Stimulated activated CD4-positive, alpha-beta T cell treated with anti-CD3 and anti-CD28 coated beads, Interleukin-2, amount 100 ng/mL, for 48 hours (primary cell): ENCODE data around the gene PLXNA2.
A peak's percentile ranks its signal among the peaks of the same experiment; 100 is the strongest.

Experiments used
- DNase-seq, 2 donors: peaks; one replicate each; pipeline ENCODE4 v3.0.0-alpha.2; 2020

PLXNA2 gene

DNA sequence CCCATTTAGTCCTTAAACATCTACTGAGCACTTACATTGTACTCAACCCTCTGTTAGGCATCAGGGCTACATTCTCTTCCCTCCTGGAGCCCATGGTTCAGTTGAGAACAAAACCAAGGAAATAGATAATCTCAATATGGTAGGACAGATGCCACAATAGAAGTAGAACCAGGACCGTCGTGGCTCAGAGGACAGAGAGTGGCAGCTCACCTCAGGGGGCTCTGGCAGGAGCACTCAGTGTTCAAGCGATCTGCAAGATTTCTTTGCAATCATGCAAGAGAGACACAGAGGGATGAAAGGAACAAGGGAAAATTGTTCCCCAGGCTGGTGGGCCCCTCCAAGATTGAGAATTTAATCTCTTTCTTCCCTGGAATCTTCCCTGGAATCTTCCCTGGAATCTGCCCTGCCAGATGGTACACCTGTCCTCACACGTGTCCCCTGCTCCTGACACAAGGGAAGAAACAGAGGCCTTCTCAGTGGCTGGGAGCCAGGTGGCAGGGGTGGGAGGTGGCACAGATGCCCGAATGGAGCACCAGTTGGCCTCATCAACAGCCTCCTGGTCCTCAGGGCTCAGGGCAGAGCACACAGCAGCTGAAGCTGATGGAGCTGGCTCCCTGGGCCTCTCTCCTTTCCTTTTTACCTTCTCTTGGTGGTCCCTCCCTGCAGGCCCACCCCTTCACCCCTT lies 135.4 kb downstream of the PLXNA2 start:
- DNase-seq, result no peak

DNA sequence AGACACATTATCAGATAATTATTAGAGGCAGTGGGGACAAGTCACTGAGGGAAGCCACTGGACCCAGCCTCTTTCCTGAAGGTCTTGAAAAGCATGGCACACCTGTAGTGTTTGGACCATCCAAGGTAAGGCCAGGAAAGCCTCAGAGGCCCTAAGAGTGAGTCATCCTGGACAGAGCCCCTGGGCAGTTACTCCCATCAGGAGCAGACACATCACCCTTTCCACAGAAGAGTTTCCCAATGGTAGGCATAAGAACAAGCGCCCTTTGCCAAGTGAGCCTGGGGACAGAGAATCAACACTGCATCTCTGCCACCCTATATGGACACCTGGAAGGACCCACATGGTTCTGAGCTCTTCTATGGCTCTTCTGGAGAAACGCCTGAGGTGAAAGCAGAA lies 136.0 kb downstream of the PLXNA2 start:
- DNase-seq, result no peak

DNA sequence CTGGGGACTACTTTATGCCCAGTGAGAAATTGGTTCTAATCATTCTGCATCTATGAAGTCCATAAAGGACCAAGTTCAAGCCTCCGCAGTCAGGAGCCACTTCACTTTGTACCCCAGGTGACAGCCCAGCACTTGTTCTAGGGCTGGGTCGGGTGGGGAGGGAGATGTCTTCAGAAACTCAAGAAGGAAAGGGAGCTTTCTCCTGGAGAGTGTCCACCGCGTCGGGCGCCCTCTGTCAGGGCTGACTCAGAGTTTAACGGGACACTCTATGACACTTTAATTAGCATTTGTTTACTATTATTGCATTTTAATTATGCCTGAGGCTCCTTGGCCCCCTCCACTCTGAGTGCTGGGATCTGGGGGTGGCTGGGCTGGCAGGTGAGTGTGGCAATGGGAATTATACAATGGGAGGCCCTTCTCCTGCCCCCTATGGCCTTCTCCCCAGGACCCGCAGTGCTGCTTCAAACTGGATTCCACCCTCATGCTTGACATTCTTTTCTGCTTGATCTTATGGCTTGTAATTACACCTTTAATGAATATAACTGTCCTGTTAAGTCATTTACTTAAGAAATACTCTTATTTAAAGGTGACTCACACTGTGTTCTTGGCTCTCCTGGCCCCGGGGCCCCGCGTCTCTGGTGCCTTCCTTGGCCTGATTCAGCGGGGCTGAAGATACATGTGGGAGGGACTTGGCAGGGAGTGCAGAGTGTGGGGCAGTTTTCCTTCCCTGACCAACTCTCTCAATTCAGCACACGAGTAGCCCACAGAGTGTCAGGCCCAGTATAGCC lies 136.6 kb downstream of the PLXNA2 start:
- DNase-seq, result no peak

DNA sequence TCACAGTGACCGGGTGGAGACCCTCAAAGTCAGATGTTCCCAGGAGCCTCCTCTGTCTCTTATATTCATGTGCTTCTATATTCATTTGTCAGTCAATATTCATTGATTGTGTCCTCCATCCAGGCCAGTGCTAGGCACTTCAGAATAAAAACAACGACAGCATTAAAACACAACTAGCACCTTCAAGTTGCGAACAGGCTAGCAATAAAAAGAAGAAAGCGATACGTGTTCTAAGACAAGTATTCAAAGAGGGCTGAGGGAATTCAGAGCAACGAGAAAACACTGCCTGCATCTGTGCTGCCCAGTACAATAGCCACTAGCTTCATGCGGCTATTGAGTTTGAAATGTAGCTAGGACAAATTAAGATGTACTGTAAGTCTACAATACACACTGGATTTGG lies 138.0 kb downstream of the PLXNA2 start:
- DNase-seq, result no peak

DNA sequence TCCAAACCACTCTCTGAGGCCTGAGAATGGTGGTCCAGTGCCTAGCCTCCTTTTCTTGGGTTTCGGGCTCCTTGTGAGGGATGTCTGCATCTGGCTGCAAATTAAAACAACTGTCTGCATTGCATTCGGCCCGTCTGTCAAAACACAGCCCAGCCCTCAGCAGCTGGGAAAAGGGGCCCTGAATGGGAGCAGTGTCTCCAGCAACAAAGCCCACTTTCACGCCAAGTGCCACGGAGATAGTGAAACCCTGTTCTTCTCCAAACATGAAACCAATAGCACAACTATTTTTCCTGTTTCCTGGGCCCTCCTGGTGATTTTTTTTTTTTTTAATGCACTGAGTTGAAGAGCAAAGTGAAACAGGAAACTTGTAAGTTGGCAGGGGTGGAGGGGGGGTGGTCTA lies 138.4 kb downstream of the PLXNA2 start:
- no peak for DNase-seq

DNA sequence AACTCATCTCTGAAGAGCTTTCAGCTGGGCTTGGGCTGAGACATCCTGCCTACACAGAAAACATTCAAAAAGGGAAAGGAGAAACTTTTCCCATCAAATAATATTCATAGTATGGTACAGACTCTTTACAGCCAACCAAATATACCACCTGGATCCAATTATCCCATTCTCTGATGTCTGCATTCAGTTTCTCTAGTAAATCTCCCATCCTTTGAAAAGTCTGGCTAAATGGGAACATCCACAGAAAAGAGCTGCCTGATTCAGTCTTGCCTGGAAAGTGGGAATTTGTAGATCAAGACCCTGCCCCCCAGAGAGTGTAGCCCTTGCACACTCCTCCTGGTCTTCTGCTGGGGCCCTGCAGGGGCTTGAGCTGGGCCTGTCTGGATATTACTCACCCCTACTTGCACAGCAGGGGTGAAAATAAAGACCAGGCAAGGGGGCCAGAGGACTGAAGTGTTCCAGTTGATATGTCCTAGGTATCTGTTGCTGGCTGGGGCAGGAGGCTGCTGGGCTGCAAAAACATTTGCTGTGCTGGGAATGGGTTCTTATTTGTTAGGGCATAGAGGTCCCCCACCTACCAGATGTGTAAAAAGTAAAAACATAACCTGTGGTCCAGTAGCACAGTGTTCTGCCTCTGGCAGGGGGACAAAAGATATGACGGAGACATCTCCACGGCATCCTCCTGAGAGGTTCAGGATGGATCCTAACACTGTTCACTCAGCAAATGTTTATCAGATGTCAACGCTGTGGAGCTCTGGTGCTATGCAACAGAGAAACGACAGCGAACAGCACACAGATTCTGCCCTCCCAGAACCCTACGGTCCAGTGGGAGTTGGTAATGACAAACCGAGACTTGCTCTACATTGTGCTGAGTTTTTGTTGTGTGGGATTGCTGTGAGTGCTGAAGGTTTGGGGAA lies 140.3 kb downstream of the PLXNA2 start:
- DNase-seq, result no peak

DNA sequence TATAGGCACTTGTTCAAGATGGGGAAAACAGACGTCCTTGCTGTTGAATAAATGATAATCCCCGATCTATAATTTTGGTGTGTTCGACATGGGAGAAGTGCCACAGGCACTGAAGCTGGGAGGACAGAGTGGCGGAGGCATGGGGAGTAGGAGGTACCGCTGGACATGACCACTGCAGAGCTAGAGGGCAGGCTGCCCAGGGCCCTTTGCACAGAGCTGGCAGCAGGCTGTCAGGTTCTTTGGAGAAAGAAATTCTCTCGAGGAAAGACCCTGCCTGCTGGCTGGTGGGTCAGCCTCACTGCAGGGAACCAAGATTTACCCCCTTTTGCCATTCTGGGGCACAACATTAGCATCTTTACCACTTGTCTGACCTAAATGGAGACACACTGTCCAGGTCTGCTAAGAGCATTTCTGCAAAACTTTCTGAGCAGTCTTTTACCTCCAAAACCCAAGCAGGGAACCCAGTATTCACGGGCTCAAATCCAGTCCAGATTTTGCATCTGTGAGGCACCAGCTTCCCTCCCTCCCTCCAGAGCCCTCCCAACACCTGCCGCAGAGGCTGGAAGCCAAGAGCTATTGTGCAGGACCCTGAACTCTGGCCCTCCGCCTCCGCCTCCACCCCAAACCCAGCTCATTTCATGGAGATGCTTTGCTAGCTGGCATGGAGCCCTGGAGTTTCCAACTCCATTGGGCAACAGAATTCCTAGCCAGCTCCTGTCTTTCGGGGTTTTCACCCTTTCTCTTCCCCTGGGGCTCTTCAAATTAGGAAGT lies 142.3 kb downstream of the PLXNA2 start:
- DNase-seq, result no peak

DNA sequence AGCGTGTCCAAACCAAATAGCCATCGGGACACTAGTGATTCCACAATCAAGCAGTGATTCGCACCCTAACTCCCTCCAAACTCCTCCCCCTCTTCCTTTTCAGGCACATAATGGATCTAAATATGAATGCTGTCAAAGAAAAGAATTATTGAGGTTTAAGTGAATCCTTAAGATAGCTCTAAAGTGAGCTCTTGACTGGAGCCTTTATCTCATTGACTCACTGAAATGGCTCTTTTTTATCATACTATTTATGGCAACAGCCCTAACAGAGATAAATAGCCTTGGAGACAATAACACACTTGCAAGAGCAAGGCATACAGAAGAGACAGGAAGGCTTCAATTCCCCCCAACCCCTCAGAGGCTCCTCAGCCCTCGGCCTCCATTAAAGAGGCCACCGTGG lies 143.3 kb downstream of the PLXNA2 start:
- no peak for DNase-seq

DNA sequence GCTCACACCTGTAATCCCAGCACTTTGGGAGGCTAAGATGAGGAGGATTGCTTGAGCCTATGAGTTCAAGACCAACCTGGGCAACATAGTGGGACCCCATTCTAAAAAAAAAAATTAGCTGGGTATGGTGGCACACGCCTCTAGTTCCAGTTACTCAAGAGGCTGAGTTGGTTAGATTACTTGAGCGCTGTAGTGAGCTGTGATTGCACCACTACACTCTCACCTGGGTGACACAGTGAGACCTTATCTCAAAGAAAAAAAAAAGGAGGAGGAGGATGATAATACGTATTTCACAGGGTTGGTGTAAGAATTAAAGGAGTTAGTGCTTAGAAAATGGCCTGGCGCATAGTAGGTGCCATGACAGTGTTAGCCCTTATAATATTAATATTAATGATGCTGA lies 144.1 kb downstream of the PLXNA2 start:
- DNase-seq, result no peak

DNA sequence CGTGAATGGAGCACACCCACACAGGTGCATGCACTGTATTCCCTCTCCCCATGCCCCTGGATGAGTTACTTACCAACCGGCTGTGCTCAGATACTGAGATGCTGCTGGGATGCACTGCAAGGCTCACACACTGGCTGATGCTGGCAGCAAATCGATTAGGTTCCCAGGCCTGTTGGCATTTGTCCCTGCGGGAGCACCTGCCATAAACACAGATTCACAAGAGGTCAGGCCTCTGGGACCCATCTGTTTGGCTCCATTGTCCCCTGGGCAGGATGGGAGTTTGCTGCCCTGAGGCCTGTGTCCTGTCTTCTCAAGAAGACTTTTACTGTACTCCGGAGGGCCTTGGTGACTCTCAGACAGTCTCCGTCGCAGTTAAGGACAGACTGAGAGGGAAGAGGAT lies 145.4 kb downstream of the PLXNA2 start:
- DNase-seq, result no peak

DNA sequence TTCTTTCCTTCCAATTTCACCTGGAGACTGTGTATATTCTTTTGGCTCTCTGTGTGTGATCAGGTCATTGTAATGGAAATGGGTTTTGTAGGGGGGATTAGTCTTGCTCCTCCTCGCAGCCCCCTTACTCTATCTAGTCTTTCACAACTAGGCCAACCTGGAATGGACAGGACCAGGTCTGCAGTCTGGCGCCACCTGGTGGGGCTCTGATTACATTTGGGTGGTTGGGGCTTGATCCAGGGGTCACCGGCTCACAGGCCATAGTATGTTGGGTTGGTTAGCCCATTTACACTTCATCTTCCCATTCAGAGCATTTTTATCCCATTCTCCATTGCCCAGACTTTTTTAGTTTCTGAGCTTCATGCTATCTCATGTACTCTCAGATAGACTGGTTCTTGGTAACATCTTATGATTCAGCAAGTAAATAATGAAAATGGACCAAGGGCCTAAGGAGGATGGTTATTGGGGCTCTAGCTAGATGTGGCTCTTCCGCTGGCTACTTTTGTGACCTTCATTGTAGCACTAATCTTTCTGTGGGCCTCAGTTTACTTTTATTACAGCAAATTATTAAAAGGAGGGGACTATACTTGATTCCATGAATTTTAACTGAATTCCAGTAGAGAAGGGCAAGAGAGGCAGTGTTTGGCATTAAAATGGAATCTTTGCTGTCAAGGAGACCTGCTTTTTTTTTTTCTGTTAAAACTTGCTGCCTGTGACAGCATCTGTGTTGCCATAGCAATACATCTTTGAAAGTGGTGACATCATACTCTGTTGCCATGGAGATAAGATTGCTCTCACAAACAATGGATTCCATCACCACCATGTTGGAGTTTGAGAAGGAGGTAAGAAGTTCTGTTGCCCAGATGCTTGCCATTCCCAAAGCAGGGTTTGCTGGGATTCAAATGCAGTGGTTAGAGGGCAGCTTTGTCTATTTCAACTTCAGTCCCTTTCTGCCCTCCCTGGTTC lies 150.1 kb downstream of the PLXNA2 start:
- DNase-seq, result peak; percentile 63 to 69

DNA sequence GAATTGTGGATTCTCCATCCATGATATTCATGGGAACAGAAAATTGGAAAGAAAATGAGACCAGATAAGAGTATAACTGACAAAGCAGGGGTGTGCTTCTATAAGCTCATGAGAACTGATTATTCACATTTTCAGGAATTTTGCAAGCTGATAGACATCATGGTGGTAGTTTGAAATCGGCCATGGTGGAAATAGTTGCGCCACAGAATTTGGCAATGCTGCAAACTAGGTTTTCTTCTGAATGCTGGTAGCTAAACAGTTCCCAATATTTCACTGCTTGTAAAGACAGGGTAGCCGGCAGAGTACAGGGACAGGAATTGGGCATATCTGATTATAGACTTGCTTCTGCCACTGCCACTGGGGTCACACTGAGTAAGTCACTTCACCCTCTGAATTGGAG lies 151.1 kb downstream of the PLXNA2 start:
- no peak for DNase-seq

DNA sequence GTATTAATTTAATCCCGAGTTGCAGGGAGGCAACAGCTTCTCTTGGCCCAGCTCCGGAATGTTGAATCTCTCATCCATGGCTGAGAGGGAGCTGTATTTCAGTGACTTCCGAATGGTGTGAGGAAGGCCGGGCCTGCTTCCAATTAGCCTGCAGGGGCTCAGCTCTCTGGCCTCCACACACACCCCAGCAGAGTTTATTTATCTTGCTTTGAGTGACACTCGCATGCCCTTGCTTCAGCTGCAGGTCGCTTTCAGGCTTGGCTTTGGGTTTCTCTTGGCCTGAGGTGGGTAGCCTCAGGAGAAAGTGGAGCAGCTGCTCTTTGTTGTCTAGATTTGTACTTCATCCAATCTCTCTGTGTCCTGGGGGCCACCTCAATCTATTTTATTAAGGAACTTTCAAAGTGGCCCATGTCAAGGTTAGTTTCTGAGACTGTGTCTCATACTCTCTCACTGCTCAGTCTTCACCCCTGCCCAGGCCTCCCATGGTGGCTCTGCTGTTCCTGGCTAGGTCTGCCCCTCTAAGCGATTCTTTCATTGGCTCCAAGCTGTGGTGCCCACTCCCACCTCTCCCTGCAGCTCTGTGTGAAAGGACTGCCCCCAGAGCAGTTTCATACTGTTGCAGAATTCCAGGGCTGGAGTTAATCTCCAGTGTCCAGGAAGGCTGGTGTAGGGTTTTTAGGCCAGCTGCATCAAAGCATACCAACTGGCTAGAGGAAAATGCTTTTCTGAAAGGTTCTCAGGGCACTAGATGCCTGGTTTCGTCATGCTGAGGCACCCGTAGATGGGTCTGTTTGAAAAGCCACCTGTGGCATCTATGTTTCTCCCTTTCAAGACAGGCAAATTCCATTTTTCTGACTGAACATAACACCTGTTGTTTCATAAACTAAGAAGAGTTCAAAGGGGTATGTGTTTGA lies 153.5 kb downstream of the PLXNA2 start:
- DNase-seq, result no peak

DNA sequence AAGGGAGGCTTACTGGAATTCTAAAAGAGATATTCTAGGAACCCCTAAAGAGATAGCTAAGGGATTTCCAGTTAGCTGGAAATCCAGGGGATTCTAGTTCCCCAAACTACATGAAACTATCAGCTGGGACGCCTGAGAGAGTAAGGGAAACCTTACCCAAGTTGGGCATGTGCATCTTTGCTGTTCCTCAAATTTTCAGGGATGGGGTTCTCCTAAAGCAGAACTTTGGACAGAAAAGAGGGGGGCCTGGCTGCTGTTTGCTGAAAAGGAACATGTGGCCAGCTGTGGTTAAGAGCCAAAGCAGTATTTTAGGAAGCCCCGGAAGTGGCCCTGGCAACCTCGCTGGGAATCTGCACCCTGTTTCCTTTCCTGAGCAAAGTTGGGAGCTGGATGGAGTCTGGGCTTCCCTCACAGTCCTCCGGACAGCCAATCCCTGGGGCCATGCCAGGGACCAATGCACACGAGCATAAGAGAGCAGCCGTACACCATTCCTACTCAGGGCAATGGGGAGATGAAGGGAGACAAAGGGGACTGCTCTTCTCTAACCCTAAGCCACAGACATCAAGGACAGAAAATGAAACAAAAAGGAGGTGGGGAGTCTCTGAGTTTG lies 154.3 kb downstream of the PLXNA2 start:
- DNase-seq, result no peak

DNA sequence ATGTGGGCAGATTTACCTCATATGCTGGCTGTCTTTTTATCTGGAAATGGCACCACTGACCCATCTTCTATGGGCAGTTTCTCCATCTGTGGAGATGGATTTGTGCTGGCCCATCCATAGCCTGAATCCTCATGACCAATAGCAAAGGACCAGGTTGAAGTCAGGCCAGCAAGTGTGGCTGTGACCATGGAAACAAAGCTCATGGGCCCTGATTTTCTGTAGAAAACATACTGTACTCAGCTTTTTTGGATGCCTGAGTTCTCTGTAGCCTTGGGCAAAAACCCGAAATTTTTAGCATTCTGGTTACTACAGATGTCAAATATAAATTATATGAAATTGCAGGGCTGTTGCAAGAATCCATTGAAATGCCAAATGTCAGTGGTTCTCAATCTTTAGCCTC lies 155.0 kb downstream of the PLXNA2 start:
- no peak for DNase-seq

DNA sequence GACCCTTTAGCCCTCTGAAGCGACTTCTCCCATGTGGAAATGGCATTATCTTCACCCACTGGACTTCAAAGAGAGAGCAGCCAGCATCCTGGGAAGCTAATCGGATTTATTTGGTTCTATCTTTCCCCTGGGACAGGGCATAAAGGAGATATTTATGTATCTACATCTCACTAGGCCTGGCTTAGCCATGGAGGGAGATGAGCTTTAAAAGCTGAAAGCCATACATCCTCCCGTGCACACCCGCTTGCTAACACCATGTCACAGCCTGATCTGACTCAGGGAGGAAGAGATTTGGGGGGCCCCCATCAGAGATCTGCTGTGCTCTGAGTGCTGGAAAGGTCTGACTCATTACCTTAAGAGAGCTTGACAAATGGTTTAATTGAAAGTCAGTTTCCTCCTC lies 155.9 kb downstream of the PLXNA2 start:
- DNase-seq, result no peak

DNA sequence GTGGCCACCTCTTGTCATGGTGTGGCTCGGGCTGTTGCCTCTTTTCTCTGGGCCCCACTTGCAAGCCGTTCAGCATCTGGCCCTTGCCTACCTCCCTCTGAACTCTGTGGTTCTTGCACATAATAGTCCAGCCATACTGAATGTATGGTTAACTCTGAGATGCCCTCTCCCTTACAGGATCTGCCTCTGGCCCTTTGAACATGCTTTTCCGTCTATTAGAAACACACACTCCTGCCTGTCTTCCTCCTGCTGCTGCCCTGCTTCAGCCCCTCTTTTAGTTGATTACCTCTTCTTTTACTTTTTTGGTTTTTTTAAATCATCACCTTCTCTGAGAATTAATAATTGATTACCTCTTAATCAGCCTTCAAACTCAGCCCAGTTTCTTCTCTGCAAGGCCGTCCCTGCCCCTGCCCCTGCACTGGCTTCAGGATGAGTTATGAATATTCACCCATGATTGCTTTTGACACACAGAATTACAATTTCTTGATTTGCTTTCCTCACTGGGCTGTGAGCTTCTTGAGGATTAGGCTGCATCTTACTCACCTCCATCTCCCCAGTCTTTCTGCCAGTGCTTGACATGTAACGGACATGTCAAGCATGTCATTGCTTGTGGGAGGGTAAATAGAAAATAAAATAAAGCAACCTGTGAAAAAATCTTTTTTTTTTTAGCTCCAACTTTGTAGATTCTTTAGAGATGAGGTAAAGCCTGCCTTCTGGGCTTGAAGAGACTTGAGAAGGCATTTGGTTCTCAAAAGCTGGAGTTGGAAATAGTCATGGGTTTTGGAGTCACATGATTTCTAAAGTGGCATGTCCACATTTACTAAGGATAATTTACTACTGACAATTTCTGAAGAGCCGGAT lies 158.3 kb downstream of the PLXNA2 start:
- DNase-seq, result no peak

DNA sequence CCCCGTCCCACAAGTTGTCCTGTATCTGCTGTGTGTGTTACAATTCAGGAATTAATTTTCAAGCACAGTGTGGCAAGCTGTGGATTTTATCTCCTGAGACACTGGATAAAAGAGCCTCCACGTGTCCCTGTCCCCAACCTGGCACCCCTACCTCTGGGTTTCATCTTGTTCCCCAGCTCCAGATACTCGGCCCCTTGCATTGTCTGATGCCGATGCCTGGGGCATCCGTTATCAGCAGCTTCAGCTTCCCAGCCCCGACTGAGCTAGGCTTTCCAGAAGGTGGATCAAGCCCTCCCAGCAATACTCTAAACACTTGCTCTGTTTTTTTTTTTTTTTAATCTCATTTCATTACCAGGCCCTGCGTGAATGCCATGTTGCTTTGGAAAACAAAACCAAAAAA lies 159.4 kb downstream of the PLXNA2 start:
- no peak for DNase-seq

DNA sequence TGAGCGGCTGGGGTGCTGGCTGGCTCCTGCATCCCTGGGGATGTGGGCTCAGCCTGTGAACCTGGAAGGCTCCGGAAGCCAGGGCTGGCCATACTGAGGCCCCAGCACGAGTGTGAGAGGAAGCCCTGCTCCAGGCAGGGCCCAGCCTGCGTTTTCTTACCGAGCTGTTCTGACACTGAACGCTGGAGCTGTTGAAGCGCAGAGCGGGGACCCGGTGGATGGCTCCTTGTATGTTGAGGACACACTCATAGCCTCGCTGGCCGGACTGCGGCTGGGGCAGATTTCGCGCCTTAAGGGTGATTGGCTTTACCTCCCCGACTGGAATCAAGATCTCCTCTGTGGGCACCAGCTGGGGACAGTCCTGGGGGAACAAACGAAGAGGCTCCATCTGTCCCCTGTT lies 160.0 kb downstream of the PLXNA2 start:
- DNase-seq, result no peak
